ENCODE results near the gene GREB1L. TPM values are rescaled to one million over a fixed set of nuclear protein-coding genes. Genes with fewer than 3 reads are reported as not detected.

GREB1L gene
- total RNA-seq, 1 donor from 2014 or later = 12.3 TPM

GRCh38 chr18:21499997-21500396 lies 258.0 kb downstream of the GREB1L start:
- intact Hi-C loops (cut with micrococcal nuclease) = no loop called here
- no peak for TF ChIP-seq CTCF (IDR thresholded peaks at IDR 0.05; ENCODE audit: borderline replicate concordance)
- Histone ChIP-seq H3K4me3 (no peak overlapping the region), H3K9me3 (replicated peaks) (no peaks in the 10 kb centered on the region), H3K4me1 (no peaks in the 10 kb centered on the region), H3K36me3 (peaks cover 3% of the 10 kb centered on the region), H3K27ac (replicated peaks) (no peak overlapping the region), H3K27me3 (ENCODE audit: low read depth) (no peaks in the 10 kb centered on the region)
- no peak for DNase-seq

GRCh38 chr18:21502661-21503060 lies 260.6 kb downstream of the GREB1L start:
- intact Hi-C loops (cut with micrococcal nuclease) = no loop called here
- no peak for TF ChIP-seq CTCF (IDR thresholded peaks at IDR 0.05; ENCODE audit: borderline replicate concordance)
- no peaks in the 10 kb centered on the region for H3K9me3 ChIP-seq (replicated peaks)

DNA sequence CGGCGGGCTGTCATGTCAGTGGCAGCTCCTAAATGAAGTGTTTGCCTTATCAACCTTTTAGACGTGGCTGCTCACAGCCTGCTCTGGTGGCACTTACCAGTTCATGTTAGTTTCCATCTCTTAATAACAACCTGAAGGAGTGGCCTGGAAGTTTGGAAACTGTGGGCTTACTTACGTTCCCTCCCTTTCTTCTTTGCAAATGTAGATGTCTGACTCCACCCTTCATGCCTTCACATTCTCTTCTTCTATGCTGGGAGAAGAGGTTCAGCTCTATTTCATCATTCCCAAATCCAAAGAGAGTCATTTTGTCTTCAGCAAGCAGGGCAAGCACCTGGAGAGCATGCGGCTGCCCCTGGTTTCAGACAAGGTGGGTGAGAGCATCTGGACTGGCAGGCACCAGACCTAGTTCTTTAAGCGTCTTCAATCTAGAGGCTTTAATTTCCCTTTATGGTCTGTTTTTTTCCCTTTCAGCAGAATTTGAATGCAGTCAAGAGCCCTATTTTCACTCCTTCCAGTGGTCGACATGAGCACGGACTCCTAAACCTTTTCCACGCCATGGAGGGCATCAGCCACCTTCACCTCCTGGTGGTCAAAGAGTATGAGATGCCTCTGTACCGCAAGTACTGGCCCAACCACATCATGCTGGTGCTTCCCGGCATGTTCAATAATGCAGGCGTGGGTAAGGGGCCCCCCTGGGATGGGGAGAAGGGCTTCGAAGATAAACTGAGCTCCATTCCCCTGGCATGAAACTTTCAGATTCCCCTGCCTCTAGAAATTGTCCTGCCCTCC lies 266.1 kb downstream of the GREB1L start:
- no peak for TF ChIP-seq CTCF (IDR thresholded peaks at IDR 0.05; ENCODE audit: borderline replicate concordance)
- intact Hi-C loops (cut with micrococcal nuclease) = no loop called here

More at GRCh38 chr18:21502661-21503060, 260.6 kb downstream of the GREB1L start:
- Histone ChIP-seq H3K27me3 (ENCODE audit: low read depth) (no peaks in the 10 kb centered on the region), H3K27ac (replicated peaks) (no peak overlapping the region), H3K4me1 (no peaks in the 10 kb centered on the region), H3K4me3 (no peak overlapping the region), H3K36me3 (no peaks in the 10 kb centered on the region)
- DNase-seq = no peak

DNA sequence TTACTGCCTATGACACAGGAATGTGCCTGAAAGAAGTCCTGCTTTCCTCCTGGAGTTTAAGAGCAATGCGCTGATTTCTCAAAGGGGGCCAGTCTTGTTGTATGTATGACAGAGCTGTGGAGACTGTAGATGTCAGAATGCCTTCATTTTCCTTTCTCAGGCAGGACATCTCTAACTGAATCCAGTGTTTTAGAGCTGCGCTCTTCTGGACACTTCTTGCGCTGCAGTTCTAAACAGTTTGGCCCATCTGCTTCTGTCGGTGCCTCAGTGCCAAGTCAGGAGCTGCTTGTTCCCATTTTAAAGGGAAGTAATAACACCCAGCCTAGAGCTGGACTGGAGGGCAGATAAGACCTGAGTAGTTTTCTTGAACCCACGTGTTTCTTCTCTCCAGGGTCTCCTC lies 267.0 kb downstream of the GREB1L start:
- H3K27ac ChIP-seq (replicated peaks) = no peak overlapping the region
- no peaks in the 10 kb centered on the region for H3K4me1 ChIP-seq
- H3K4me3 ChIP-seq = no peak overlapping the region
- intact Hi-C loops (cut with micrococcal nuclease) = no loop called here
- peaks cover 7% of the 10 kb centered on the region for H3K36me3 ChIP-seq
- H3K9me3 ChIP-seq (replicated peaks) = no peaks in the 10 kb centered on the region
- no peak for TF ChIP-seq CTCF (IDR thresholded peaks at IDR 0.05; ENCODE audit: borderline replicate concordance)
- DNase-seq = no peak
- no peaks in the 10 kb centered on the region for H3K27me3 ChIP-seq (ENCODE audit: low read depth)

More for the DNA sequence above, 266.1 kb downstream of the GREB1L start:
- Histone ChIP-seq H3K4me3 (no peak overlapping the region), H3K9me3 (replicated peaks) (no peaks in the 10 kb centered on the region), H3K36me3 (no peaks in the 10 kb centered on the region), H3K27me3 (ENCODE audit: low read depth) (no peaks in the 10 kb centered on the region), H3K27ac (replicated peaks) (no peak overlapping the region), H3K4me1 (no peaks in the 10 kb centered on the region)
- DNase-seq = no peak

DNA sequence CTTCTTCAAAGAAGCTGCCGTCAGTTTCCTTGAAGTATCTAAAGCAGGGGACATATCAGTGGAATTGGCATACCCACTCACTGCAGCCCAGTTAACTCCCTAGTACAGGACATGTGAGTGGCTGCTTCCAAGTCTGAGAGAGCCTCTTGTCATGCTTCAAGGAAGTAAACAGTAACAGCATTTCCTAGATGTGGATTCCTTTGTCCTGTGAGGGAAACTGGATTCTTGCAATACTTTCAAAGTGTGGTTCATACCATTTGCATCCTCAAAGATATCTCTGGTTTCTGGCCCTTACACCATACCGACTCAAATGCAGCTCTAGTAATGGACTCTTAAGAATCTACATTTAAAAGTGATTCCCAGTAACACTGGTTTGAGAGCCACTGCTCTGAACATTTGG lies 271.3 kb downstream of the GREB1L start:
- no peaks in the 10 kb centered on the region for H3K27me3 ChIP-seq (ENCODE audit: low read depth)
- intact Hi-C loops (cut with micrococcal nuclease) = no loop called here

More for the DNA sequence above, 271.3 kb downstream of the GREB1L start:
- no peak for DNase-seq
- H3K36me3 ChIP-seq = peaks cover 17% of the 10 kb centered on the region
- H3K4me1 ChIP-seq = no peaks in the 10 kb centered on the region
- no peak for TF ChIP-seq CTCF (IDR thresholded peaks at IDR 0.05; ENCODE audit: borderline replicate concordance)
- no peak overlapping the region for H3K4me3 ChIP-seq
- H3K9me3 ChIP-seq (replicated peaks) = no peaks in the 10 kb centered on the region
- H3K27ac ChIP-seq (replicated peaks) = no peak overlapping the region

Data from left ventricle myocardium inferior (tissue), 1 donor.